Hematopoietic multipotent progenitor cell (in vitro differentiated cells): ENCODE results near the gene MYOZ3. TPM values are rescaled to one million over a fixed set of nuclear protein-coding genes. Genes with fewer than 3 reads are reported as not detected.

Source experiments
- DNase-seq, 3 donors: peaks; one replicate each; pipeline ENCODE4 v3.0.0-alpha.2; 2011 to 2015; ENCODE audit warnings: low read depth in 2 of 3, low spot score in 2 of 3
- total RNA-seq: library from RNA; depleted of rRNA; stranded (reverse); fragments of >200 nt; gene quantifications from one replicate; pipeline ENCODE4 v1.2.3, GENCODE V29; 2012

The MYOZ3 gene
- total RNA-seq, 1 donor = 10.2 TPM

DNA sequence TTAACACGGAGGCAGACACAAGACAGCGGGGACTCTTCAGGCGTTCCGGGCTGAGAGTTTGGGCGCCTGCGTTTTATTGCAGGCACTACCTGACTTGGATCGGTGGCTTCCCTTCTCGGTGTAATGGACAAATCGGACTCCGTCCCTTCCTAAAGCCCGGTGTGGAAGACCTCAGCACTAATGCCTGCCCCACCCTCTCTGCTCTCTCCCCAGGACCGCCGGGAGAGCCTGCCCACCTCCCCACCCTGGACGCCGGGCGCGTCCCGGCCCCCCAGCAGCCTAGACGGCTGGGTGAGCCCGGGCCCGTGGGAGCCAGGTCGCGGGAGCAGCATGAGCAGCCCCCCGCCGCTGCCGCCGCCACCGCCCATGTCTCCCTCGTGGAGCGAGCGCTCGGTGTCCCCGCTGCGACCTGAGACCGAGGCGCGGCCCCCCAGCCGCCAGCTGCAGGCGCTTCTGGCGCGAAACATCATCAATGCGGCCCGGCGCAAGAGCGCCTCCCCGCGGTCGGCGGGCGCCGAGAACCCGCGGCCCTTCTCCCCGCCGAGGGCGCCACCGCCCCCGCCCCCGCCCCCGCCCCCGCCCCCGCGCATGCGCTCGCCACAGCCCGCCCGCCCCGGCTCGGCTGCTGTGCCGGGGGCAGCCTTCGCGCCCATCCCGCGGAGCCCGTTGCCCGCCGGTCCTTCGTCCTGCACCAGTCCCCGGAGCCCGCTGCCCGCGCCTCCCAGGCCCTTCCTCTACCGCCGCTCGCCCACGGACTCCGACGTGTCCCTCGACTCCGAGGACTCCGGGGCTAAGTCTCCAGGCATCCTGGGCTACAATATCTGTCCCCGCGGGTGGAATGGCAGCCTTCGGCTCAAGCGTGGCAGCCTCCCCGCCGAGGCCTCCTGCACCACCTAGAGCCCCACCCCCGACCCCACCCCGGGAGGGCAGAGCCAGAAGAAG, 4.6 kb upstream of the MYOZ3 start:
- DNase-seq = peak; percentile 79 to 80 (median 79)

DNA sequence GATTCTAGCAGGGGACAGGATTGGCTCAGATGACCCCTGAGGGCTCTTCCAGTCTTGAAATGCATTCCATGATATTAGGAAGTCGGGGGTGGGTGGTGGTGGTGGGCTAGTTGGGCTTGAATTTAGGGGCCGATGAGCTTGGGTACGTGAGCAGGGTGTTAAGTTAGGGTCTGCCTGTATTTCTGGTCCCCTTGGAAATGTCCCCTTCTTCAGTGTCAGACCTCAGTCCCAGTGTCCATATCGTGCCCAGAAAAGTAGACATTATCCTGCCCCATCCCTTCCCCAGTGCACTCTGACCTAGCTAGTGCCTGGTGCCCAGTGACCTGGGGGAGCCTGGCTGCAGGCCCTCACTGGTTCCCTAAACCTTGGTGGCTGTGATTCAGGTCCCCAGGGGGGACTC, 2.9 kb upstream of the MYOZ3 start:
- no peak for DNase-seq

DNA sequence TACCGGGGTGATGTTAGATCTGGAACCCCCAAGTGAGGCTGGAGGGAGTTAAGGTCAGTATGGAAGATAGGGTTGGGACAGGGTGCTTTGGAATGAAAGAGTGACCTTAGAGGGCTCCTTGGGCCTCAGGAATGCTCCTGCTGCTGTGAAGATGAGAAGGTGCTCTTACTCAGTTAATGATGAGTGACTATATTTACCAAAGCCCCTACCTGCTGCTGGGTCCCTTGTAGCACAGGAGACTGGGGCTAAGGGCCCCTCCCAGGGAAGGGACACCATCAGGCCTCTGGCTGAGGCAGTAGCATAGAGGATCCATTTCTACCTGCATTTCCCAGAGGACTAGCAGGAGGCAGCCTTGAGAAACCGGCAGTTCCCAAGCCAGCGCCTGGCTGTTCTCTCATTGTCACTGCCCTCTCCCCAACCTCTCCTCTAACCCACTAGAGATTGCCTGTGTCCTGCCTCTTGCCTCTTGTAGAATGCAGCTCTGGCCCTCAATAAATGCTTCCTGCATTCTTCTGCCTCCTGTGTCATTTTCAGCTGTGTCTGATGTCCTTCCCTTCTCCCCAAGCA, 2.3 kb upstream of the MYOZ3 start:
- DNase-seq = no peak

DNA sequence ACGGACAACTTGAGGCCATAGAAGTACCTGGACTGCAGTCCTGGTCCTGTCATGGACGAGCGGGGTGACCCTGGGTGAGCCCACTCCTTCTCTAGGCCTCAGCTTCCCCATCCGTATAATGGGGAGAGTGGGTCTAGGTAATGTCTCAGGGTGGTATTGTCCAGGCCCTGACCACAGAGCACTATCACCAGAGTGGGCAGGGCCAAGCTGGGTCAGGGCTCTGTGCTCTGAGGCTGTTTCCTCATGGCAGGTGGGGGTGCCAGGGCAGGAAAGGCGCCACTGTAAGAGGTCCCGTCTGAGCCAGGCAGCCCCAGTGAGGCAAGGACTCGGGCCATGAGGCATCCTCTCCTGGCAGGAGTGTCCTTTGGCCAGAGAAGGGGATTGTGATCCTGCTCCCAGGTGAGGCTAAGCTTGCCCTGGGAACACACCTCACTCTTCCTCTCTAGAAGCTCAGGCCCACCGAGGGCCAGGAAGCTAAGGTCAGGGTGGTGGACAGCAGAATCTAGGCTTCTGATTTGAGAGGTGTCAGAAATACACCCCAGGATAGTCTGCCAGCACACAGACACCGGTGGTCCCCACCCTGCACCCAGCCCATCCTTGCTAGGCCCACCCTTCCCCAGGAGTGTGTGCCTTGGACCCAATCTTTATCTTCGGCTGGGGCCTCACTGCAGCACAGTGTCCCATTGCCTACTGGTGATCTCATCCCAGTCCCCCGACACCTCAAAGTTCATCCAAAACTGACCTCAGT, 1.5 kb upstream of the MYOZ3 start:
- DNase-seq = no peak

DNA sequence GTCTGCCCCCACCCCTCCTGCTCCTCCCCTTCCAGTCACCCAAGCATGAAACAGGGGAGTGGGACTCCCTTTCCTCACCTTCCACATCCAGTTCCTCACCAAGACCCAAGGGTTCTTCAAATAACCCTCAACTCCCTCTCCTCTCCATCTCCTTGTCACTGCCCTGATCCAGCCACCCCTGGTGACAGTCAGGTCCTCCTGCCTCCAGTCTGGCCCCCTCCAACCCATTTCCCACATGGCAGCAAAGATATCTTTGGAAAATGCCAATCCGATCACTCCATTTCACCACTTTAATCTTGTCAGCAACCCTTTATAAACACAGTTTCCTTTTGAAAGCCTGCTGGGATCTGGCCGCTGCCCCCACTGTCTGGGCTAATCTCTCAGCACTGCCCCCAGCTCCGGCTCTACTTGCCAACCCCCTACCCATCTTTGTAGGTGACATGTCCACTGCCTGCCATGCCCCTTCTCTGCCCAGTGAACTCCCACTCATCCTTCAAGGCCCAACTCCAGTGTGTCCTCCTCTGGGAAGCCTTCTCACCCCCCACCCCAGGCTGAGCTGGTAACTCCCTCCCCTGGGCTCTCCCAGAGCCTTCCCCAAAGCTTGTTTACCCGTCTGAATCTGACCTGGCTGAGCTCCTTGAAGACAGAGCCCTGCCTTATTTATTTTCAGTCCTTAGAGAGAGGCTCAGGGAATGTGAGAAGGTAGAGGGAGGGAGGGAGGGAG, 781 bp upstream of the MYOZ3 start:
- DNase-seq = no peak

DNA sequence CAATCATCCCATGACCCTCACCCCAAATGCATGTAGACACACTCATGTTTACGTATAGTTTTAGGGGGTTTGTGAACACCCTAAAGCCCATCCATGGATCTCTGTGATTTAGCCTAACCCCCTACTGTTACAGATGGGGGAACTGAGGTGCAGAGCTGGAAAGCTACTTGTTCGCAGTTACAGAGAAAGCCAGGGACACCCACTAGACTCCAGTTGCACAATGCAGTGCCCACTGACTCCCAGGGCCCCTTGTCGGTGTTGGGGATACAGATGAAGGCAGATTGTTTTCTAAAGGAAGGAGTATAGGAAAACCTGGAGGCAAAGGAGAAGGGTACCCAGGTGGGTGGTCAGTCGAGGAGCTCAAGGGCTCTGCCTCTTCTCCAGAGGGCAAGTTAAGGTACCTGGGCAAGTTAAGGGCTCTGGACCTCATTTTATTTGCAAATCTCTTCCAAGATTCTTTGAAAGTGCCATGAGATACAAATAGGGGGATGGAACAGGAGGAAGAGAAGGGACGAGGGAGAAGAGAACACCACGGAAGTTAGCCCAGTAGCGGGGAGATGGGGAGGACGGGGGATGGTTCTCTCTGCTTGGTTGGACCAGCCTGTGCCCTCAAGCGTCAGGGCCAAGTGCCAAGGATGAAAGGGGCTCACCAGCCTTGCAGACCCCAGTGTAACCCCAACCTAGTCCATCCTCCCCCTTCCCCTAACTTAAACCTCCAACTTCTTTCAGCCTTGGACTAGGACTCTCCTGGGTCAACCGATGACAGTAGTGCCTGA, 958 bp downstream of the MYOZ3 start:
- no peak for DNase-seq

DNA sequence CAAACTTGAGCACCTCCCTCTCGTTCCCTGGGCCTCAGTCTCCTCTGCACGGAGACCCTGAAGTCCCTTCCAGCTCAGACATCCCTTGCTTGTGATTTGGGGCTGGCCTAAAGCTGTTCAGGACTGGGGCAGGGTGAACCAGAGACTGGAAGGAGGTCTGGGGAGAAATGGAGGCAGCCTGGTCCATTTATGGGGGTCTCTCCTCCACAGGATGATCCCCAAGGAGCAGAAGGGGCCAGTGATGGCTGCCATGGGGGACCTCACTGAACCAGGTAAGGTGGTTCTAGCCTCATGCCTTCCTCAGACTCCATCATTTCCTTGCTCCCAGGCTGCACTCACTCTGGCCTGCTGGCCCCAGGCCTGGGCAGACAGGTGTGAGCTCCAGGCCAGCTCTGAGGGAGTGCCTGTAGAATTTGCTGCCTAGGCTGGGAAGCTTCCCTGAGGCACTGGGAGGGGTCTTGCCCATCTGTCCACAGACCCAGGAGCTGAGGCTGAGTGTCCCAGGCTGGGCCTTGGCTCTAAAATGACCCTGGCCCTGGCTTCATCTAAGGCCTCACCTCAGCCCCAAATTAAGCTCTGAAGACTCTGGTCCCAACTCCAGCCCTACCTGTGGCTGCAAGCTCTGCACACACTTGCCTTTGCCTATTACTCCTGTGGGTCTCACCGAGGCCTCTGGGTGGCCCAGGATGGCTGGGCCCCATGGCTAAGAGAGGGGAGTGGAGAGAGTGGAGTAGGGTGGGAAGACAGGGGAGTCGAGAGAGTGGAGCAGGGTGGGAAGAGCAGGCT, 1.9 kb downstream of the MYOZ3 start:
- DNase-seq = no peak

DNA sequence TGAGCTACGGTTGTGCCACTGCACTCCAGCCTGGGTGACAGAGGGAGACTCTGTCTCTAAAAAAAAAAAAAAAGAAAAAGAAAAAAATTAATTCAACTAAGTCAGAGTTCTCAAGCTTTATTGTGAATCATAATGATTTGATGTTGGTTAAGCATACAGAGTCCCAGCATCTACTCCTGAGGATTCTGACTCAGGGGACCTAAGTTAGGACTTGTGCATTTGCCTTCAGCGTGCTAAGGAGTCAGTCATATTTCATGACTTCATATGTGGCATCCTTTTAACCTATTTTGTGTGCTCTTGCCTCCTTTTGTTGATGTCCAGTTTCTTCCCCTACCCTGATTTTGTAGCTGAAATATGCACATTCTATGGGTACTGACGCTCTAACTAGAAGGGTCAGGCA, 2.9 kb downstream of the MYOZ3 start:
- no peak for DNase-seq

DNA sequence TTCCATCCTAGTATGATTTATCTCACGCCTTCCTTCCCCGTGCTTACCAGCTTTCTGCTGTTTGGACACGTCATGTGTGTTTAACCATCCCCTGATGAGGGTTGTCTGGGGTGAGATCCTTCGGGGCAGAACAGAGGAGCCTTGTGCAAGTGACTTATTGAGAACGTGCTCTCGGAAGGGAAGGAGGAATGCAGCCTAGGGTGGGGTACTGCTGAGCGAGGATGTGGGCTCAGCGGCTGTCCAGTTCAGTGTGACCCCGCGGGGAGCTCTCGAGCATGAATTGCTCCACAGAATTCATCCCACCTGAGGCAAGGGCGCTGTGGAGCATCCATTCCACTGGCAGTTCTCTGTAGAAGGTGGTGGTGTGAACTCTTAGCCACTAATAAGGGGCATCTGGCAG, 4.0 kb downstream of the MYOZ3 start:
- DNase-seq = no peak

DNA sequence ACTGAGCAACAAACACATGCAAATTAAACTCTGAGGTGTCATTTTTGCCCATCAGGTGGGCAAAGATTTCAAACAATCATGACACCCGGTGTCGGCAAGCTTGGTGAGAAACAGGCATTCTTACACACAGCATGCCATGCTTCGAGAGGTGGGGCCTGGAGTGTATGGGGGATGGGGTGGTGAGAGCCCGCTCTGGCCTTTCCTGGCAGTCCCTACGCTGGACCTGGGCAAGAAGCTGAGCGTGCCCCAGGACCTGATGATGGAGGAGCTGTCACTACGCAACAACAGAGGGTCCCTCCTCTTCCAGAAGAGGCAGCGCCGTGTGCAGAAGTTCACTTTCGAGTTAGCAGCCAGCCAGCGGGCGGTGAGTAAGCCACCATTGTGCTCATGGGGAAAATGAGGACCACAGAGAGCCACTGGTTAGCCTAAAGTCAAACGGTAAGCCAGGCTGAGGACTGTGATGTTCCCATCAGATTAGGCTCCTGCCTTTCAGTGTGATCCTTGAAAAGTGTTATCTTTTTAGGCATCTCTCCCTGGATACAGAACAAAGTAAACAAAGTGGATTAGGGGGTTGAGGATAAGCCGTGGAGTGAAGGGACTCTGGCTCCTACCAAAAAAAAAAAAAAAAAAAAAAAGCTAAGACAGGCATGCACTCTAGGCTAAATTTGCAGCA, 9.4 kb downstream of the MYOZ3 start:
- no peak for DNase-seq

DNA sequence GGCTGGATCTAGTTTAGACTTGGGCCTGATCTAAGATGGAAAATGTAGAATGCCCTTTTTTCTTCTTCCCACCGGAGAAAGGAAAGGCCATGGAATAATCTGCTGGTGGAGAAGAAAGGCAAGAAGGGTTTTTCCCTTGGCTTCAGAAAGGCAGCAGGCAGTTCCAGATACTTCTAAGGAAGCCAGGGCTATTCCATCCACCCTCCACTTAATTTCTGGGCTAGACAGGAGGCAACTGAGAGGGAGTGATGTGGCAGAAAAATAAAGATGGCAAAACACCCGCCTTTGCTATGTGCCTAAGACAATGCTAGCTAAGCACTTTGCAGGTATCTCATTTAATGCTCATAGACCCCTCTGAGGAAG, 9.9 kb downstream of the MYOZ3 start:
- DNase-seq = no peak

DNA sequence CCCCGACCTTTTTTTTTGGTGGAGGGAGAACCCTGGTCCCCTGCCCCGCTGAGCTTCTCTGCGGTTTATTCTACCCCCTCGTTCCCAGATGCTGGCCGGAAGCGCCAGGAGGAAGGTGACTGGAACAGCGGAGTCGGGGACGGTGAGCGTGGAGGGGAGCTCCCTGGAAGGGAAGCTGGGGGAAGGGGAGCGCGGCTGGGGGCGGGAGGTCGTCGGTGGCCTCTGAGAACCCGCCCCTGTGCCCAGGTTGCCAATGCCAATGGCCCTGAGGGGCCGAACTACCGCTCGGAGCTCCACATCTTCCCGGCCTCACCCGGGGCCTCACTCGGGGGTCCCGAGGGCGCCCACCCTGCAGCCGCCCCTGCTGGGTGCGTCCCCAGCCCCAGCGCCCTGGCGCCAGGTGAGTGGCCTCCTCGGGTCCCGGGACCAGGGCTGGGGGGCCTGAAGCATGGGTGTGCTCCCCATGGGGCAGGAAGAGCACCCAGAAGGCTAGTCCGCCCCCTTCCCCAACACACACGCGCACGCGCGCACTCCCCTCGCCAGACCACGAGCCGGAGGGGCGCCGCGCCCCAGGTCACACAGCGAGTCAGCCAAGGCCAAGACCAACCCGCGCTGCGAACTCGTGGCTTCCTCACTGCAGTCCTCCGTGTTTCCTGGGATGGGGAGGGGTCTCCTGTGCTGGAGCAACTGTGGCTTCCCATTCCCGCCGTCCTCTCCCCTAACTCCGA, 10.6 kb downstream of the MYOZ3 start:
- peak in 2 of 3 donors; percentile 58 to 69 for DNase-seq

DNA sequence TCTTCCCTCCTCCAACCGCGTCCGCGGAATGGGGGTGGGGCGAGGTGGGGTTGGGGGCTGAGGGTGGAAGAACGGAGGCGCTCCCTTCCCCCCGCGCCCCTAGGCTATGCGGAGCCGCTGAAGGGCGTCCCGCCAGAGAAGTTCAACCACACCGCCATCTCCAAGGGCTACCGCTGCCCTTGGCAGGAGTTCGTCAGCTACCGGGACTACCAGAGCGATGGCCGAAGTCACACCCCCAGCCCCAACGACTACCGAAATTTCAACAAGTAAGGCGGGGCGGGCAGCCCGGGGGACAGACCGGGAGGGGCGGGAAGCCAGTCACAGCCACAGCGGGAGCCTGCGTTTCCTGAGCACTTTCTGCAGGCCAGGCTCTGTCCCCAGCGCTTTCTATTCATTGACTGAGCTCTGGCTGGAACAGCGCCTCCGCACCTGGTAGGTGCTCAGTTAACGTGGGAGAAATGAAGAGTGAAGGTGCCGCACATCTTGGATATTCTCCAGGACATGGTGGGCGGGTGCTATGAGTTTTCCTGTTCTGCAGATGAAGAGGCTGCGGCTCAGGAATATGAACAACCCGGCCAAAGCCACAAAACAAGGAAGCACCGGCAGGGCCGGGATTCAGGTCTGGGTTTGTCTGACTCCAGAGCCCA, 11.3 kb downstream of the MYOZ3 start:
- peak in 2 of 3 donors; percentile 68 to 73 for DNase-seq

DNA sequence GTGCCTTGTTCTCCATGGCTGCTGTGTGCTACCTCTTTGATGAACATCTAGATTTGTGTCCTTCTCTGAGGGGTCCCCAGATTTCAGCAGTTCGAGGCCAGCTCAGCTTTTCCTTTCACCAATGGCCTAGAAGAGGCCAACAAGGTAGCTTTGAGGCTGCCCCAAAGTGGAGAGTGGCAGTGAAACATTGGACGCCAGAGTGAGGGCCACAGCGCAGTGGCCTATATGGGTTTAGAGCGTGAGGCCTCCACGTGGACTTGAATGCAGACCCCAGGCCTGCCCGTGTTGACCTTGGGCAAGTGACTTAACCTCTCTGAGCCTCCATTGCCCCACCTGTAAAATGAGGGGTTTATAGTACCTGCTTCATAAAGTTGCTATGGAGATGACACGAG, 11.8 kb downstream of the MYOZ3 start:
- DNase-seq = no peak

DNA sequence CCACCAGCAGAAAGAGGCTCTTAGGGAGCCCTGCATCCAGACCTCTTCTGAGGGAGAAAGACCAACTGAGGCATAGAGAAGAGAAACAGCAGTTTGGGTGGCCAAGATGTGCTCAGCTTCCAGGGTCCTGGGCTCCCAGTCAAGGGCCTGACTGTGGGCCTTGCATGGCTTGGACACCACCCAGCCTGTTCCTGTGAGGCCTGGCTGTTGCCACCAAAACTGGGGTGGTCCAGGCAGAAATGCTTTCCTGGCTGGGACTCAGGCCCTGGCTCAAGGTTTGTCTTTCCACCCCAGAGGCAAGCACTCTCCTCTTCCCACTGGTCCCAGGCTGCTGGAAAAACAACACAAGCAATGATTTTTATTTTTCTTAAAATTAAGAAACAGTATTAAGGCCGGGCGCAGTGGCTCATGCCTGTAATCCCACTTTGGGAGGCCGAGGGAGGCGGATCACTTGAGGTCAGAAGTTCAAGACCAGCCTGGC, 13.3 kb downstream of the MYOZ3 start:
- no peak for DNase-seq

DNA sequence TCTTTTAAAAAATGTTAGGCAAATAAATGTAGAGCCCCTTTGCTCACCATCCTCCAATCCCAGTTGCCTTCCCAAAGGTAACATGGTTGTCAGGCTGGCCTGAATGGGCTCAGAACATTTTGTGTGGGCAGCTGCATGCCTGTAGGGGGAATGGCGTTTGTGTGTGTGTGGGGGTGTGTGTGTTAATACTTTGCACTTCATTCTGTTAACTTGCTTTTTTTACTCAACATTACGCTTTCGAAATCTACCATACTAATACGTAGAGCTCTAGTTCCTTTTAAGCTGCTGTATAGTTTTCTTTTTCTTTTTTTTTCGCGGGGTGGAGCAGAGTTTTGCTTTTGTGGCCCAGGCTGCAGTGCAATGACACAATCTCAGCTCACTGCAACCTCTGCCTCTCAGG, 14.0 kb downstream of the MYOZ3 start:
- DNase-seq = no peak

DNA sequence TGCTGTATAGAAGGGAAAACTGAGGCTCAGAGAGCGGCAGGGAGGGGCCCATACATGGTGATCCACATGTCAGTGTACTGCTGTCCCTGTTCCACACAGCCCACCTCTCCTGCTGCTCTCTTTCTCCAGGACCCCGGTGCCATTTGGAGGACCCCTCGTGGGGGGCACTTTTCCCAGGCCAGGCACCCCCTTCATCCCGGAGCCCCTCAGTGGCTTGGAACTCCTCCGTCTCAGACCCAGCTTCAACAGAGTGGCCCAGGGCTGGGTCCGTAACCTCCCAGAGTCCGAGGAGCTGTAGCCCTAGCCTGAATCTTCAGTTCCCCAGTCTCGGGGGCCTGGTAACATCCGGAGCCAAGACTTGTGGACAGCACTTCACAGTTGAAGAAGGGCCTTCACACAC, 15.5 kb downstream of the MYOZ3 start:
- no peak for DNase-seq

DNA sequence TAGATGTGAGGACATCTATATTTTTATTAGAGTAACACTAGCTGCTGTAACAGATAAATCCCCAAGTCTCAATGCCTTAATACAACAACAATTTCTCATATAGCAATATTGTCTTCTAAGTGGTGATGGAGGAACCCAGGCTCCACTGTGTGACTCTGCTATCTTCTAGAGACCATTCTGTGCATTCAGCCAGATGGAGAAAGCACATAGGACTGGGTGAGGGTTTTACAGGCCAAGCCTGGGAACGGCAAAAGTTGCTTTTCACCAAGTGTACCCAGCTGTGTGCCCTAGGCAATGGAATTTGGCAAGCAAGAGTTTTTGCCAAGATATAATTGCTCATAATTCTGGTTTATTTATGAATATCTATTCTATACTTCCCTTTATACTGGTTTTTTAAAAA, 28.1 kb downstream of the MYOZ3 start:
- no peak for DNase-seq
